Neural progenitor cell (in vitro differentiated cells): ENCODE results near the gene P2RY12. TPM values are rescaled to one million over a fixed set of nuclear protein-coding genes. Genes with fewer than 3 reads are reported as not detected.

Experiments used
- DNase-seq: peaks from one replicate; pipeline ENCODE4 v3.0.0-alpha.2; 2016; ENCODE audit warnings: low spot score
- H2AFZ ChIP-seq: fragments of 200-600 bp; sonication (generic); replicated peaks from 2 replicates; pipeline ENCODE4 v1.6.1; 2016; ENCODE audit warnings: antibody characterized with exemption
- H3F3A ChIP-seq: fragments of 200-600 bp; sonication (generic); 2 replicates; pipeline ENCODE4 v1.6.1; 2016; ENCODE audit warnings: antibody characterized with exemption, low read depth
- H3K27ac ChIP-seq: fragments of 200-600 bp; sonication (generic); 2 replicates; pipeline ENCODE4 v1.5.1; 2016; ENCODE audit warnings: mild to moderate bottlenecking
- H3K27me3 ChIP-seq: fragments of 200-600 bp; sonication (generic); 2 replicates; pipeline ENCODE4 v1.6.1; 2016; ENCODE audit warnings: mild to moderate bottlenecking, moderate library complexity
- H3K36me3 ChIP-seq: fragments of 200-600 bp; sonication (generic); 2 replicates; pipeline ENCODE4 v1.5.1; 2016
- H3K4me1 ChIP-seq: fragments of 200-600 bp; sonication (generic); 2 replicates; pipeline ENCODE4 v1.6.1; 2016; ENCODE audit warnings: mixed run types
- H3K4me2 ChIP-seq: fragments of 200-600 bp; sonication (generic); 2 replicates; pipeline ENCODE4 v1.6.1; 2016
- H3K4me3 ChIP-seq: fragments of 200-600 bp; sonication (generic); 2 replicates; pipeline ENCODE4 v1.5.1; 2016
- H3K79me2 ChIP-seq: fragments of 200-600 bp; sonication (generic); 2 replicates; pipeline ENCODE4 v1.6.1; 2016; ENCODE audit warnings: low read depth
- H3K9ac ChIP-seq: fragments of 200-600 bp; sonication (generic); 2 replicates; pipeline ENCODE4 v1.6.1; 2016
- H3K9me3 ChIP-seq: fragments of 200-600 bp; sonication (generic); 2 replicates; pipeline ENCODE4 v1.5.1; 2016; ENCODE audit warnings: low read depth
- H4K20me1 ChIP-seq: fragments of 200-600 bp; sonication (generic); 2 replicates; pipeline ENCODE4 v1.6.1; 2016; ENCODE audit warnings: low read depth
- H3K27ac Mint-ChIP-seq: 3 replicates; pipeline ENCODE4 v1.8.0; 2021; ENCODE audit warnings: mixed read lengths
- H3K27me3 Mint-ChIP-seq: 2 replicates; pipeline ENCODE4 v1.8.0; 2022; ENCODE audit warnings: low read depth, mild to moderate bottlenecking, inconsistent platforms, moderate library complexity, mixed read lengths; ENCODE audit not compliant: insufficient read depth
- H3K36me3 Mint-ChIP-seq: 3 replicates; pipeline ENCODE4 v1.8.0; 2021; ENCODE audit warnings: mixed read lengths
- H3K4me1 Mint-ChIP-seq: 3 replicates; pipeline ENCODE4 v1.8.0; 2021; ENCODE audit warnings: mixed read lengths
- H3K4me3 Mint-ChIP-seq: 3 replicates; pipeline ENCODE4 v1.8.0; 2021; ENCODE audit warnings: mild to moderate bottlenecking, moderate library complexity, mixed read lengths
- H3K9me3 Mint-ChIP-seq: 3 replicates; pipeline ENCODE4 v1.8.0; 2020; ENCODE audit warnings: mixed read lengths
- EZH2 ChIP-seq: fragments of 200-600 bp; sonication (generic); IDR thresholded peaks from 2 replicates; pipeline ENCODE4 v1.6.1; 2017; ENCODE audit warnings: antibody characterized with exemption, mild to moderate bottlenecking, moderate library complexity
- EZH2phosphoT487 ChIP-seq: fragments of 200-600 bp; sonication (generic); IDR thresholded peaks from 2 replicates; pipeline ENCODE4 v1.6.1; 2017; ENCODE audit warnings: antibody characterized with exemption
- total RNA-seq: library from RNA; depleted of rRNA; stranded (reverse); fragments of >200 nt; gene quantifications from 2 replicates; pipeline ENCODE4 v1.2.3, GENCODE V29; 2015; ENCODE audit warnings: low replicate concordance
- TF ChIP-seq, protein P1 (sequence below): fragments of 200-600 bp; sonication (generic); IDR thresholded peaks from 2 replicates; pipeline ENCODE4 v1.5.1; 2017; ENCODE audit warnings: antibody characterized with exemption, mild to moderate bottlenecking

P2RY12 gene
- total RNA-seq, 1 donor from 2014 or later = not detected

- Histone ChIP-seq H3K9me3 (no peaks in the 10 kb centered on the region), H3K79me2 (no peaks in the 10 kb centered on the region), H3F3A (no peaks in the 10 kb centered on the region), H3K36me3 (peaks cover 3% of the 10 kb centered on the region), H3K4me3 (no peak overlapping the region), H4K20me1 (no peaks in the 10 kb centered on the region), H3K9ac (no peak overlapping the region), H3K27ac (no peak overlapping the region), H3K27me3 (no peaks in the 10 kb centered on the region), H3K4me2 (no peak overlapping the region), H3K4me1 (peaks cover 10% of the 10 kb centered on the region), H2AFZ (no peak overlapping the region)
- no peak overlapping the region for H3K27ac Mint-ChIP-seq
- no peak overlapping the region for H3K4me3 Mint-ChIP-seq
- no peaks in the 10 kb centered on the region for H3K27me3 Mint-ChIP-seq
- TF ChIP-seq EZH2phosphoT487 = no peak
- TF ChIP-seq, protein P1, sequence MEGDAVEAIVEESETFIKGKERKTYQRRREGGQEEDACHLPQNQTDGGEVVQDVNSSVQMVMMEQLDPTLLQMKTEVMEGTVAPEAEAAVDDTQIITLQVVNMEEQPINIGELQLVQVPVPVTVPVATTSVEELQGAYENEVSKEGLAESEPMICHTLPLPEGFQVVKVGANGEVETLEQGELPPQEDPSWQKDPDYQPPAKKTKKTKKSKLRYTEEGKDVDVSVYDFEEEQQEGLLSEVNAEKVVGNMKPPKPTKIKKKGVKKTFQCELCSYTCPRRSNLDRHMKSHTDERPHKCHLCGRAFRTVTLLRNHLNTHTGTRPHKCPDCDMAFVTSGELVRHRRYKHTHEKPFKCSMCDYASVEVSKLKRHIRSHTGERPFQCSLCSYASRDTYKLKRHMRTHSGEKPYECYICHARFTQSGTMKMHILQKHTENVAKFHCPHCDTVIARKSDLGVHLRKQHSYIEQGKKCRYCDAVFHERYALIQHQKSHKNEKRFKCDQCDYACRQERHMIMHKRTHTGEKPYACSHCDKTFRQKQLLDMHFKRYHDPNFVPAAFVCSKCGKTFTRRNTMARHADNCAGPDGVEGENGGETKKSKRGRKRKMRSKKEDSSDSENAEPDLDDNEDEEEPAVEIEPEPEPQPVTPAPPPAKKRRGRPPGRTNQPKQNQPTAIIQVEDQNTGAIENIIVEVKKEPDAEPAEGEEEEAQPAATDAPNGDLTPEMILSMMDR = no peak
- no peak for TF ChIP-seq EZH2
- no peaks in the 10 kb centered on the region for H3K9me3 Mint-ChIP-seq
- DNase-seq = no peak
- H3K36me3 Mint-ChIP-seq = peaks cover 6% of the 10 kb centered on the region
- H3K4me1 Mint-ChIP-seq = no peaks in the 10 kb centered on the region
Observed at GRCh38 chr3:151351219-151351618, 33.3 kb downstream of the P2RY12 start.

DNA sequence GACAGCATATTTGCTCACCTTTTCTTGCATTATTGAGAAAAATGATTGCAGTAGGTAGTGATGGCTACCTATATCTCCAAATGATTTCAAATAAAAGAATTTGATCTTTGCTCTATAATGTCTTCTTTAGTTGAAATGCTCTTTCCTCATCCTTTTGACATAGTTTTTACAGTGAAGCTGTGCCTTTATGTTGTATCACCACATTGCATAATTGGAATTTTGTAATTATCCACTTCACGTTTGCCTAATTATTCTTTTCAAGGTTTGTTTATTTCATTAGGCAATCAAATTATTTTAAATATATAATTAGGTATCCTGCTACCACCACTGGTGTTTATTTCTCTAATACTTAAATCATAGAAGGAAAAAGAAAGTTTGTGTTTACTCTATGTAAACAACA is 33.9 kb downstream of the P2RY12 start:
- Histone ChIP-seq H3K4me3 (no peak overlapping the region), H3K36me3 (peaks cover 3% of the 10 kb centered on the region), H3K4me2 (no peak overlapping the region), H3K4me1 (peaks cover 10% of the 10 kb centered on the region), H3K9ac (no peak overlapping the region), H3K27ac (no peak overlapping the region), H4K20me1 (no peaks in the 10 kb centered on the region), H3K27me3 (no peaks in the 10 kb centered on the region), H3F3A (no peaks in the 10 kb centered on the region), H3K79me2 (no peaks in the 10 kb centered on the region), H3K9me3 (no peaks in the 10 kb centered on the region), H2AFZ (no peak overlapping the region)
- Mint-ChIP-seq H3K27me3 (no peaks in the 10 kb centered on the region), H3K9me3 (no peaks in the 10 kb centered on the region), H3K36me3 (peaks cover 4% of the 10 kb centered on the region), H3K27ac (no peak overlapping the region), H3K4me1 (no peaks in the 10 kb centered on the region), H3K4me3 (no peak overlapping the region)
- no peak for TF ChIP-seq EZH2phosphoT487
- no peak for TF ChIP-seq EZH2
- TF ChIP-seq, protein P1 = no peak
- no peak for DNase-seq

DNA sequence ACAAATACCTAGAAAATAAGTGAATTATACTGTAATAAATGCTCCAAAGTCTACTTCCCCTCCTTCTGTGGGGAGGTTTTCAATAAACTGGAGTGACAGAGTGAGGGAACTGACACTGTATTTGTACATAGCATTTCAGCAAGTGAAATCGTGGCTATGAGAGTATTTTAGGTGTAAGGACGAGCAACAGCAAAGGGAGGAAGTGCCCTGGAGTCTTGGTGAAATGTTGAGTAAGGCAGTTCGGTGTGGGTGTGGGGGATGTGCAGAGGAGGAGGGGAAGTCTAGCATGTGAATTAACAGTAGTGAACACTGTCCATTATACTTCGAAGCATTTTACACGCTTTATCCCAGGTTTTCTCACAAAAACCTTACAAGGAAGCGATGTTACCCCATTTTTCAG is 37.1 kb downstream of the P2RY12 start:
- Histone ChIP-seq H3K9me3 (no peaks in the 10 kb centered on the region), H3K4me1 (peaks cover 10% of the 10 kb centered on the region), H3K4me3 (no peak overlapping the region), H3K36me3 (no peaks in the 10 kb centered on the region), H3K9ac (no peak overlapping the region), H3K27me3 (no peaks in the 10 kb centered on the region), H3K79me2 (no peaks in the 10 kb centered on the region), H3F3A (no peaks in the 10 kb centered on the region), H4K20me1 (no peaks in the 10 kb centered on the region), H3K27ac (no peak overlapping the region), H2AFZ (no peak overlapping the region), H3K4me2 (no peak overlapping the region)
- H3K36me3 Mint-ChIP-seq = peaks cover 4% of the 10 kb centered on the region
- no peaks in the 10 kb centered on the region for H3K9me3 Mint-ChIP-seq
- H3K4me1 Mint-ChIP-seq = no peaks in the 10 kb centered on the region
- TF ChIP-seq, protein P1 = no peak
- TF ChIP-seq EZH2 = no peak
- TF ChIP-seq EZH2phosphoT487 = no peak
- DNase-seq = no peak
- H3K4me3 Mint-ChIP-seq = no peak overlapping the region
- no peaks in the 10 kb centered on the region for H3K27me3 Mint-ChIP-seq
- no peak overlapping the region for H3K27ac Mint-ChIP-seq

DNA sequence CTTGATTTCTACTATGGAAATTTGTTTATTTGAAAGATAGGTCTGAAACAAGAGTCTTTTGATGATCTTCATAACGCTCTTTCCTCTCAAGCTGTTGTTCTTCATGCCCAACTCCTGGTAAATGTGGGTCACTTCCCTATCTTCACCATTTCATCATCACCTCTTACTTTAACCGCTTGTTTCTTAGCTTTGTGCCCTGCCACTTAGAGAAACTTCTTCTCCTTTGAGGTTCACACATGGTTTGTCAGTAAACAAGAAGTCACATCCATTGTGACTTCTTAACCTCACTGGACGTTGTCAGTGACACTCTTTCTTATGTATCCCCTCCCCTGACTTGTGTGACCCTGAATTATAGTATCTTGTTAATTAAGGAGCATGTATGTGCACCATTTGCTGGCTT is 38.3 kb downstream of the P2RY12 start:
- H3K9me3 Mint-ChIP-seq = no peaks in the 10 kb centered on the region
- Histone ChIP-seq H3K9me3 (no peaks in the 10 kb centered on the region), H3K4me2 (no peak overlapping the region), H3F3A (no peaks in the 10 kb centered on the region), H3K4me1 (peaks cover 10% of the 10 kb centered on the region), H2AFZ (no peak overlapping the region), H4K20me1 (no peaks in the 10 kb centered on the region), H3K79me2 (no peaks in the 10 kb centered on the region), H3K4me3 (no peak overlapping the region), H3K9ac (no peak overlapping the region), H3K36me3 (no peaks in the 10 kb centered on the region), H3K27ac (no peak overlapping the region), H3K27me3 (no peaks in the 10 kb centered on the region)
- DNase-seq = no peak
- H3K36me3 Mint-ChIP-seq = peaks cover 4% of the 10 kb centered on the region
- no peaks in the 10 kb centered on the region for H3K27me3 Mint-ChIP-seq
- H3K27ac Mint-ChIP-seq = no peak overlapping the region
- TF ChIP-seq EZH2phosphoT487 (no peak), EZH2 (no peak)
- TF ChIP-seq, protein P1 = no peak
- H3K4me1 Mint-ChIP-seq = no peaks in the 10 kb centered on the region
- no peak overlapping the region for H3K4me3 Mint-ChIP-seq
